GM18519 (cell line): ENCODE results near the gene TULP4.
"Not testable (repeated sequence)": the region's sequence is repeated elsewhere in the genome, so short reads cannot be mapped to it uniquely, and the experiment has no call there.

Experiments used
- ATAC-seq: cut with Tn5 transposase; IDR thresholded peaks from one replicate; pipeline ENCODE4 v1.9.1; 2021; ENCODE audit warnings: mild to moderate bottlenecking, moderate library complexity; ENCODE audit not compliant: unreplicated experiment, low FRiP score

TULP4 gene

DNA sequence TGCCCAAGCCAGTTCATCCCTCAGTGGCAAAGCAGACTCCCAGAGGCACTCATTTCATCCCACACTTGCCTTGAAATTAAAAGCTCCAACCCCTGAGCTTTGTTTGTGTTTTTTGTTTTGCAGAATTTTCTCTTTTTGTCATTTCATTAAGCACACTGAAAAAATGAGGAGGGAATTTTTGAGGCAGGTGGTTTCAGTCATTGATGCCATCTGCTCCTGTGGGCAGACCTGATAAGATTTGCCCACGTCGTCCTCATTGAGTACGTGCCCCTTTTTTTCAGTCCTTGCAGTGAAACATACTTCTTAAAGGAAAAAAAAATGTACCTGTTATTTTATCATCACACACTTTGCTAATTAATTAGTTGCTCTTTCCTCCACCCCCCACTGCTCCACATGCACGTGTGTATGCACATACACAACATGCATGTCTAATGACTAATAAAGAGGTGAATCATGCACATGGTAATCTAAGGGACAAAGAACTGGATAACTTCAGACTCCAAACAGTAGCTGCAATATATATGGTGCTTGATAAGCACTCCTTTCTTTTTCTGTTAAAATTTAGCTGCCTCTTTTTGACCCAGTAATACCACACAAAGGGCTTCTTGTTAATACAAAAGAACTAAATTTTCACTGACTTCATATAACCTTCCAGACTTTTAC is 145.5 kb downstream of the TULP4 start:
- ATAC-seq = no peak

DNA sequence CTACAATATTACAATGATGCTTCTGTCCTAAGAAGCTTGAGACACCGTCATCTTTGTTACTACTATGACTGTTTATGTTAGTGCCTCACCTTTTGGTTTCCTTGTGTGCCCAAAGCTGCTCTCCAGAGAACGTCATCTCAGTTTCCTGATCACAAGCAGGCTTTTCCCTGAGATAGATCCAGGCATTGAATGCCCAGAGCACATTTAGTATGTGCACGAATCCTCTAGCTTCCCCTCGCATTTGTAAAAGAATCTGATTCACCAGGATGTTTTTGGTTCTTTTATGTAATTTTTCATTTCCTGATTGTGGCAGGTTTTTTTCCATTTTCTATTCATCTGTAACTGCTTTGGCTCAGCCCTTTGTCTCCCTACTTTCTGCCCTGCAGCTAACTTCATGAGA is 147.5 kb downstream of the TULP4 start:
- no peak for ATAC-seq

DNA sequence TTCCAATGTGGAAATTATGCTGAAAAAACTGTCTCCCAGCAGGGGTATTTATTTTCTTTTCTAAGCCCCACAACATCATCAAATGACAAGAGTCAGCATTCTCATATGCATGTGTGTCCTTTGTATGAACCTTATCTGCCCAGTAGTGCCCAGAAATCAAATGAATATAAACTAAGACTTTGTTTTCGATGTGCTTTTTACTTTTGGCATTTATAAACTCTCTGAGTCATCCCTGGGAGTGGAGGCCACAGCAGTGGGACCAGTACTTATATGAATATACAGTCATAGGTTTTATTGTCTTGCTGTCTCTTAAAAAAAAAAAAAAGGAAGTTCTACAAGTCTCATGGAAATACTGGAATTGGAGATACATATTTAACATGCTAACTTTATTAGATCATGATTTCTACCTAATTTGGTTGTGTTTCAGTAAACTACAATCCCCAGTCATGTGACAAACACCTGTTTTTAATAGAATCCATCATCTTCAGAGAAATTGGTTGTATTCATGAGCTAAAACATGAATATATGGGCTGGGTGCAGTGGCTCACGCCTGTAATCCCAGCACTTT is 148.4 kb downstream of the TULP4 start:
- ATAC-seq = no peak

DNA sequence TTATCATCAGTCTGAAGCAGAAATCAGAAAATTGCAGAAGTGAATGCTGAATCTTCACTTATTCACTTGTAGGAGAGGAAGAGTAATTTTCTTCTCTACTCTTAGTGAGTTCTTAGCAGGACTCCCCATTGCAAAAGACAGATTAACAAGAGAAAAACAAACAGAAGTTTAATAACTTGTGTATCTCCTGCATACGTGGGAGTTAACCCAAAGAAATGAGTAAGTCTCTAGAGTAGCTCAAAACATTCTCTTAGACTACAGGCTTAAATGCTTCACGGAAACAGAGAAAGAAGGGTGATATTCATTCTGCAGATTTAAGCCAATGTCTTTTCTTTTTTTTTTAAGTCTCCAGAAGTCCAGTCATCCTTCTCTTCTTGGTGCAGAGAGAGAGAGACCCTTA is 149.7 kb downstream of the TULP4 start:
- no peak for ATAC-seq

DNA sequence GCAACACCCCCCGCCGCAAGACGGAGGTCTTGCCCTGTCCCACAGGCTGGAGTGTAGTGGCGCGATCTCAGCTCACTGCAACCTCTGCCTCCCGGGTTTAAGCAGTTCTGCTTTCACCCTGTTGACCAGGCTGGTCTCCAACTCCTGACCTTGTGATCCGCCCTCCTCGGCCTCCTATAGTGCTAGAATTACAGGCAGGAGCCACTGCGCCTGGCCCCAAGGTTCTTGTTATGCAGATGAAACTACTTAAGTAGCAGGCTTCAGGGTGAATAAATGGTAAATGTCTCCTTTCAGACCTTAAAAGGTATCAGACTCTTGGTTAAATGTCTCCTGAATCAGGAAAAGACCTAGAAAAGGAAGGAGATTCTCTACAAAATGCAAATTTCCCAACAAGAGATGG is 152.2 kb downstream of the TULP4 start:
- ATAC-seq = no peak

DNA sequence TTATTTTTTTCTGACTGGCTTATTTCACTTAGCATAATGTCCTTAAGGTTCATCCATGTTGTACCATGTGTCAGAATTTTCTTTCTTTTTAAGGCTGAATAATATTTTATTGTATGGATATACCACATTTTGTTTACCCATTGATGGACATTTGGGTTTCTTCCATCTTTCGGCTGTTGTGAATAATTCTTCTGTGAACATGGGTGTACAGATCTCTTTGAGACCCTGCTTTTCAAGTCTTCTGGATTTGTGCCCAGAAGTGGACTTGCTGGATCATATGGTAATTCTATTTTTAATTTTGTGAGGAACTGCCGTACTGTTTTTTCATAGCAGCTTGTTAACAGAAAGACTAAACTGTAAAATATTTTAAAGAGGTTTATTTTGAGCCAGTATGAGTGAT is 153.0 kb downstream of the TULP4 start:
- no peak for ATAC-seq

DNA sequence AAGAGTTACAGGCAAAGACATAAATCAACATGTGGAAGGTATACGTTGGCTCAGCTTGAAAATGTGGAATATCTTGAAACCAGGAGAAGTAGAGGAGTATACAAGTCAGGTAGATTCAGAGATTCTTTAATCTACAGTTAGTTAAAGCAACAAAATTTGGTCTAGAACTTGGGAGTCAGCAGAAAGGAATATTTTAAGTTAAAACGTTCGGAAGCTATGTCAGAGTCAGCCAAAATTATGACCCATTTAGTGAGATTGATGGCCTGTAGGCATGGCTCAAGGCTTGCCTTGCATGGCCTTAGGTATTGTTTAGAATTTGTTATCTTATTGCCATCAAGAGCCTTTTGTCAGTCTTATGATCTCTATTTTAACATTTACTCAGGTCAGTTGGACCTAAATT is 153.5 kb downstream of the TULP4 start:
- ATAC-seq = no peak

DNA sequence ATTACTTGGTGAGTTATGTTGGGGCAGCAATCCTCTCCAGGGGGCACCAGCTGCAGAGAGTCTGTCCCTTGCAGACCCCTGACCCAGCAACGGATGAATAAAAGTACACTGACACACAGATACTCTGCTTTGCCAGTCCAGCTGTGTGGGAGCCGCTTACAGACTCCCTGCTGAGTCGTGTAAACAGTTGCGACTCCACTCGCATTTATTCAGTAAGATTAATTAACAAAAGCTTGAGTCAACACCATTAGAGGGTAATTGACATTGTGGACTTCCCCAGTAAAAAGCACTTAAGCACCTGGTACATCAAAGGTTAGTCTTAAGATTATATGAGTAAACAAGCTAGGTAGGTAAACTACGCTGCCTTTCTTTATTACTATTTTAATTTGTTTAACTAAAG is 155.7 kb downstream of the TULP4 start:
- no peak for ATAC-seq

DNA sequence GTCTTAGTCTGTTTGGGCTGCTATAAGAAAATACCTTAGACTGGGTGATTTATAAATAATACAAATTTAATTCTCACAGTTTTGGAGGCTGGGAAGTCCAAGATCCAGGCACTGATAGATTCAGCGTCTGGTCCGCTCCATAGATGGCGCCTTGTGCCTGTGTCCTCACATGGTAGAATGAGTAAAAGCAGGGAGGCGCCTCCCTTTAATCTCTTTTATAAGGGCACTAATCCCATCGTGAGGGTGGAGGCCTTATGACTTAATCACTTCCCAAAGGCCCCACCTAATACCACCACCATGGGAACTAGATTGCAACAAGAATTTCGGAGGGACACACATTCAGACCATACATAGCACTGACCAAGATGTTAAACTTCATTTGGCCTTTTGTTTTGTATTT is 156.4 kb downstream of the TULP4 start:
- no peak for ATAC-seq

DNA sequence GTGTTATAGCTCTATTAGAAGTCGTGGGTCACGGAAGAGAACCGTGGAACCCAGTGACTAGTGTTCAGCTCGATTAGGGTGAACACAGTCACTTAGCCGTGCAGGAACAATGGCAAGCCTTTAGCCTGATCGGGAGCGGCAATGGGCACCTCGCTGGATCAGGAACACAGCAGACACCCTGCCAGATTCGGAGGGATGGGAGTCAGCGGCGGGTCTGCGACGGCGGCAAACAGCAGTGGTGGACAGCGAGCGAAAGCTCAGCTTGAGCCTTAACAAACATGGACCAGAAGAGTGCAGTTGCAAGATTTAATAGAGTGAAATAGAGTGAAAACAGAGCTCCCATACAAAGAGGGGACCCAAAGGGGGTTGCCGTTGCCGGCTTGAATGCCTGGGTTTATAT is 157.8 kb downstream of the TULP4 start:
- not testable (repeated sequence) for ATAC-seq

DNA sequence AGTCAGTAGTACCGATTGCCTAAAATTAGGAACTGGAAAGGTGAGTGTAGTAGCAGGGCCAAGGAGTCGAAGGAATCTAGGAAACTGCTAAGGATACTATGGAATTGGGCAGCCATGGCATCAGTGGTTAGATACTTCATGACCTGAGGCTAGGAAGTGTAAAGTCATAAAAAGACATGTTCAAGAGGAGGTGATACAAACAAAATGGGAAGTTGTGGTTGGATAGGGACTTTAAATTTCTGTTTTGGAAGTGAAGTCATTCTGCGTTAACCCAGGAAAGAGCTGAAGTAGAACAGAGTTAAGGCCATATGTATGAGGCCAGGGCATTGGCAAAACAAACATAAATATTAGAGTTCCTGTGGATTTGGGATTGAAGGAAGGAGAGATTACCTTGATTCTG is 159.1 kb downstream of the TULP4 start:
- ATAC-seq = no peak

DNA sequence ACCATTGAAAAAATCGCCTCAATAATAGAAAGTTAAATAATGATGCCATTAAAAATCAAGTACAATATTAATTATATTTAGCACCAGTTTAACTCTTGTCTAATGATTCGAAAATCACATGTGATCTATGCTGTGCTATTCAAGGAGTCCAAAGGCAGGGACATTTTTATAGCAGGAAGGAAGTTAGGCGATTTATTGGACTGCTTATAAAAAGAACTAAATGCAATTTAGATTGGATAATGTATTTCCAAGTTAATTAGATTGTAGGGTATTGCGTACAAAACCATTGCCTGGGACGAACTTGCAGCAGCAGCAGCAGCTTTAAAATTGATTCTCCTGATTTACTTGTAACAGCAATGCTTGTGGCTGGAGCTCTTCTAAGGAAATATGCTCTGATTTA is 160.2 kb downstream of the TULP4 start:
- no peak for ATAC-seq

DNA sequence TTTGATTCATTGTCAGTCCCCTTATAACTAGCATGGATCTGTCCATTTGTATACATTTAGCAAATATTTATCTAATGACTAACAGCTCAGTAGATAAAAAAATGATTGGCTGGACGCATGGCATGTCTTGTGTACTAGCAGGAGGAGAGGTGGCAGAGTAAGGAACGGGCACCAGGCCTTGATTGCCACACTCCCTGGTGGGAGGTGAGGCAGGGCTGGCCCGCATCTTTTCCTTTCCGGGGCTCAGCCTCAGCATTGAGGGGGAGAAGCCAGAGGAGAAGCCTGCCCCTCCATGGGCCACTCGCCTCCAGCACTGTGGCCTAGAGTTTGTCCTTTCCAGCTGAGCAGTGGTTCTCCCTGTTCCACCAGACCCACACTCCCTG is 162.7 kb downstream of the TULP4 start:
- no peak for ATAC-seq

DNA sequence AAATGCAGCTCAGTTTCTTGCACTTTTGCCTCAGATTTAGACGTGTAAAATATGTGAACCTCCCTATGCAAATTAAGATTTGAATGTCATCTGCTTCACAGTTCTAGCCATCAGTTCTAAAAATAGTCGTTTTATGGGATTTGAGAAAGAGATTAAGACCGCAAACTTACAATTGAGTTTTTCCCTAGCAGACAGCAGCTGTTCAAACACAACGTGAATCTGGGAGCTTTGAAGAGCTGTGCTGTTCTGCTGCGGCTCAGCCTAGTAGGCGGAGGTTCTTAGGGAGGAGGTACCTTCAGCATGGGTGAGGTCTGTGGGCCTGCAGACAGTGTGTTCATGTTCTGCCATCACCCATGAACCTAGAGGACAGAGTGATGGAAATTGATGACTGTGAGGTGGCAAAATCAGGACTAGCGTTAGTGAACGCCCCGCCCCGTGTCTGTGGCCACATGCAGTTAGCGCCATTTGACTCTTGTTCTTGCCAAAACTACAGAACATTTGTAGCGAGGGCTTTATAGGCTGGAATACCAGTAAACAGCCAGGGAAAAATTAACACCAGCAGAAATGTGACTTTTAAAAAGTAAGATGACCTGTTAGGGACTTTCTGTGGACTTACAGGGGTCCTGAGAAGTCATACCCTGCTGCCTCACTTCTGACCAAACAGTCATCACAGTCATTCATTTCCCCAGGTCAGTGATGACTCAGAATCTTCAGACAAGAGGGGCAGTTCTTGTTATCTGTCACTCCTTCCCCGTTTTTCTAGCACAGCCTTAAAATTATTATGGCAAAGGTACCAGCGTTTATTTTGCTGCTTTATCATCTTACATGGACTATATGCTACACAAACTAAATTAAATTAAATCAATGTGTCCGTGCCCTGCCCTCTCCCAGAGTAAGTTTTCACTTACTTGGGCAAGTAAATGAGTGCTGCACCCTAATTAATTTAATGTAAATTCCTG is 163.4 kb downstream of the TULP4 start:
- peak; percentile 81 for ATAC-seq

DNA sequence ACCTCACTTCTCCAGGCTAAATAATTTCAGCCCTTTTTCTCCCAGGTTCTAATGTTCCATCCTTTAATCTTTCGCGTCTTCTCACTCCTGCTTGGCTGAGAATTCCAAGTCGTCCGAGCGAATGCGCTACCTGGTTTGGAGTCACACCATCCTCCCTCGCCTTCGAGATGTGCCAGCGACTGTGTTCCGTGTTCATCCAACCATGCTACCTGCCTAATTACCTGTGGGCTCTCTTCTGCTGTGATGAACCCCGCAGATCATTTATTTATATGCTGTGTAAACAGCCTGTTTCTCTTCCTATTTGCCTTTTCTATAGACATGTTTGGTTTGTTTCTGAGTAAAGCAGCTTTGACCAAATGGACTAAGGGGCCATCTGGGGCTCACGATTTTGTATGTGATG is 164.1 kb downstream of the TULP4 start:
- ATAC-seq = no peak

DNA sequence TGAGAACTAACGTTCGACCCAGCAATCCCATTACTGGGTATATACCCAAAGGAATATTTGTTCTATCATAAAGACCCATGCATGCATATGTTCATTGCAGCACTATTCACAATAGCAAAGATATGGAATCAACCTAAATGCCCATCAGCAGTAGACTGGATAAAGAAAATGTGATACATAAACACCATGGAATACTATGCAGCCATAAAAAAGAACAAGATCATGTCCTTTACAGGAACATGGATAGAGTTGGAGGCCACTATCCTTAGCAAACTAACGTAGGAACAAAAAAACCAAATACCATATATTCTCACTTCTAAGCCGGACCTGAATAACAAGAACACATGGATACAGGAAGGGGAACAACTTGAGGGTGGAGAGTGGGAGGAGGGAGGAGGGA is 165.5 kb downstream of the TULP4 start:
- not testable (repeated sequence) for ATAC-seq

DNA sequence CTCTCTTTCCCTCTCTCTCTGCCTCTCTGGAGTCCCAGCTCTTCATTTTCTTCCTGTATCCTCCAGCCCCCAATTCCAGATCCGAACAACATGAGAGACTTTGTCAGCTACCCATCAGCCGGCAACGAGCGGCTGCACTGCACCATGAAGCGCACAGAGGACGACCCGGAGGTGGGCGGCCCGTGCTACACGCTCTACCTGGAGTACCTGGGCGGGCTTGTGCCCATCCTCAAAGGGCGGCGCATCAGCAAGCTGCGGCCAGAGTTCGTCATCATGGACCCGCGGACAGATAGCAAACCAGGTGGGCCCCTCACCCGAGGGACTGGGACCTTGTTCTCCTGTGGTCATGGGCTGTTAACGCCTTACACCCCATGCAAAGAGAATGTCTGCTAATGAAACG is 168.7 kb downstream of the TULP4 start:
- ATAC-seq = no peak

DNA sequence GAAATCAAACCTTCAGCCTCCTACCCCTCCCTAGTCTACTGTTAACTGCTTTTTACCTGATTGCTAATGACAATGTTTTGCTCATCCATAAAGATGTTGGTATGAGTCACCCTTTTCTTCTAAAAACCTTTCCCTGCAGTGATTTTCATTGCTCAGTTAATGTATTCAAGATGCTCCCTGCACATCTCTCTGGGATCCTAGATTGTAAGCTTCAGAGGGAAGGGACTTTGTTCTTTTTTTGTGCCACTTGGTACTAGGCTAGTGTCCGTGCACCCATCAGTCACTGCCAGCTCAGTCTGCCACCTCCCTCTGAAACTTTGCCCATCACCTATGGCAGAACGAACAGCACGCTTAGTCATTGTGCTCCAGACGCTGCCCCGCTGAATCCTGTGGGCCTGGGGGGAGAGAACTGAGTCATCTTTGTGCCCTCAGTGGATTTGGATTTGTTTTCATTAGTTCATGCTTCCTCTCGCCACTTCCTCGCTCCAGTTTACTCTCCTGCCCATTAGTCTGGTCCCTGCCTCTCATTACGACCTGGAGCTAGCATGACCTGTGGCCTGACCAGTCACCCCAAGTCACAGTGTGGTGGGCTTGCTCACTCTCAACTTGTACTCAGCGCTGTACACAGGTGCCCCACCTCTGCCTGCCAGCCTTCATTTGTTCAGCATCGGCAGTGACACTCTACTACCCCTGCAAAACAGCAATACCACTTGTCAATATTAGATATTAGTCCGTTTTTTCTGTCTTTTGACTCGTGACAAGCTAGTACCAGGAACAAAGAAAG is 169.6 kb downstream of the TULP4 start:
- ATAC-seq = no peak

DNA sequence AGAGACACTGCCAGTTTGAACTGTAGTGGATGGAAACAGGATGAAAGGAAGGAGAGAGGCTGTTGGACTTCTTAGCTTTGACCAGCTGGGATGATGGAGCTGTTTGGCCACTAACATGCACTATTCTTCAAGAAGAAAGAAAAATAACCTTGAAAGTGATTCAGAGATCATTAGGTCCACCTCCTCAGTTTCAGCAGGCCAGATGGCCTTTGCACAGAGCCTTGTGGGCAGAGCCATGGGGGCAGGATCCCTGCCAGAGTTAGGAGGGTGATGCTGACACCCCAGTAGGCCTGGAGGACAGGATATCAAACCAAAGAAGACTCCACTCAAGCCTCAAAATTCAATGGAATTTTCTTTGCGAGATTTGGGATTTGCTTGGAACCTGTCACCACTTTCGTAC is 173.2 kb downstream of the TULP4 start:
- no peak for ATAC-seq

DNA sequence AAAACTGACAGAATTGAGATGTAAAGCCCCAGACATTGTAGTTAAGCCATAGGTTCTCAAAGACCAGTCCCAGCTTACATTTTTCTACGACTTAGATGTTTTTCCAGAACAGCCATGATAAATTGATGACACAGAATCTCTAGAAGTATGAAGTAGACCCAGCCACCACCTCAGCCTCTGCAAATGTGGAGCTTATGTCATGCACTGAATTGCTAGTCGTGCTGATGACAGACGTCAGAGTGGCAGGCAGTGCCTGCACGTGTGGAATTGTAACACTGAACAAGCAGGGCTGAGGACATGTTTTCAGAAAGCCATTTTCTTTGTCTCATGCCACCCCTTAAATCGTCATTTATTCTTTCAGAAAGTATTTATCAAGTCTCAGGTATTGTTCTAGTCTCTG is 175.2 kb downstream of the TULP4 start:
- no peak for ATAC-seq

DNA sequence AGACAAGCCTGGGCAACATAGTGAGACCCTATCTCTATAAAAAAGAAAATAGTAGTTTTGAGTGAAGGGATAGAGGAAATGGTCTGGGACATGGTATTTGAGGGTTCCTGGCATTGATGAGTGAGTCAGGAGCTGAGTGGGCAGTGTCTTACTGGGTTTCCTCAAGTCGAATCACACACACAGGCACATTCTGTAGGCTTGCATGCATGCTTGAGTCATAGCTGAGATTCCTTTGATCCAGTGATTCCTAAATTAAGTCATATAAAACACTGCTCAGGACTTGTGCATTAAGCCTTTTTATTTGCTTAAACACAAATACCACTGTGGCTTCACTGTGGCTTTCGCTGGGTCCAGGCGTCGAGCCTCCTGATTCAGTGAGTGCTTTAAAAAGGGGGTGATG is 175.8 kb downstream of the TULP4 start:
- no peak for ATAC-seq
